Smooth muscle cell (in vitro differentiated cells): ENCODE measurements around the gene GRIN2A. TPM values are rescaled to one million over a fixed set of nuclear protein-coding genes. Genes with fewer than 3 reads are reported as not detected.

Experiments
- DNase-seq: peaks from one replicate; lab custom pipeline; 2025; ENCODE audit not compliant: unreplicated experiment; lab: John Stamatoyannopoulos, UW
- H2AFZ ChIP-seq: fragments of 200-600 bp; sonication (generic); 2 replicates; pipeline ENCODE4 v1.6.0; 2016; ENCODE audit warnings: antibody characterized with exemption, low read depth, mild to moderate bottlenecking
- H3F3A ChIP-seq: fragments of 200-600 bp; sonication (generic); 2 replicates; pipeline ENCODE4 v1.6.0; 2017; ENCODE audit warnings: antibody characterized with exemption, low read depth
- H3K27ac ChIP-seq: fragments of 200-600 bp; sonication (generic); 2 replicates; pipeline ENCODE4 v1.5.1; 2016; ENCODE audit warnings: low read depth, mild to moderate bottlenecking
- H3K27me3 ChIP-seq: fragments of 200-600 bp; sonication (generic); 2 replicates; pipeline ENCODE4 v1.6.1; 2016; ENCODE audit warnings: low read depth, mild to moderate bottlenecking
- H3K36me3 ChIP-seq: fragments of 200-600 bp; sonication (generic); 2 replicates; pipeline ENCODE4 v1.5.1; 2016; ENCODE audit warnings: low read depth
- H3K4me1 ChIP-seq: fragments of 200-600 bp; sonication (generic); 2 replicates; pipeline ENCODE4 v1.5.1; 2016; ENCODE audit warnings: low read depth
- H3K4me2 ChIP-seq: fragments of 200-600 bp; sonication (generic); 2 replicates; pipeline ENCODE4 v1.6.0; 2016; ENCODE audit warnings: mild to moderate bottlenecking
- H3K4me3 ChIP-seq: fragments of 200-600 bp; sonication (generic); 2 replicates; pipeline ENCODE4 v1.5.1; 2016; ENCODE audit warnings: mild to moderate bottlenecking
- H3K79me2 ChIP-seq: fragments of 200-600 bp; sonication (generic); 2 replicates; pipeline ENCODE4 v1.6.0; 2016; ENCODE audit warnings: low read depth, mild to moderate bottlenecking
- H3K9ac ChIP-seq: fragments of 200-600 bp; sonication (generic); 2 replicates; pipeline ENCODE4 v1.6.0; 2016; ENCODE audit warnings: low read depth
- H3K9me3 ChIP-seq: fragments of 200-600 bp; sonication (generic); replicated peaks from 2 replicates; pipeline ENCODE4 v1.5.1; 2016; ENCODE audit warnings: low read depth
- H4K20me1 ChIP-seq: fragments of 200-600 bp; sonication (generic); 2 replicates; pipeline ENCODE4 v1.6.0; 2016; ENCODE audit warnings: low read depth
- WGBS: methylation state at CpG from one replicate; pipeline ENCODE4 v1.1.7; 2016; ENCODE audit warnings: low lambda C conversion rate; 5-methylcytosine and 5-hydroxymethylcytosine counted together
- polyA plus RNA-seq: library from polyadenylated mRNA; unstranded; fragments of >200 nt; fragmentation: Nextera tagmentation; extraction: Ambion mirVana; gene quantifications from 2 replicates; pipeline ENCODE4 v1.2.1, GENCODE V29; 2016
- total RNA-seq: library from RNA; depleted of rRNA; stranded (reverse); fragments of >200 nt; gene quantifications from 2 replicates; pipeline ENCODE4 v1.2.3, GENCODE V29; 2014
- TF ChIP-seq, protein P1 (sequence below): fragments of 200-600 bp; sonication (generic); IDR thresholded peaks from 2 replicates; pipeline ENCODE4 v1.5.1; 2017; ENCODE audit warnings: borderline replicate concordance, mild to moderate bottlenecking, antibody characterized with exemption; ENCODE audit not compliant: insufficient read depth, poor library complexity, severe bottlenecking

Gene GRIN2A
- total RNA-seq (0.13 and 0.36 TPM in 2 replicates), polyA plus RNA-seq (0.02 and 0.04 TPM in 2 replicates)

DNA sequence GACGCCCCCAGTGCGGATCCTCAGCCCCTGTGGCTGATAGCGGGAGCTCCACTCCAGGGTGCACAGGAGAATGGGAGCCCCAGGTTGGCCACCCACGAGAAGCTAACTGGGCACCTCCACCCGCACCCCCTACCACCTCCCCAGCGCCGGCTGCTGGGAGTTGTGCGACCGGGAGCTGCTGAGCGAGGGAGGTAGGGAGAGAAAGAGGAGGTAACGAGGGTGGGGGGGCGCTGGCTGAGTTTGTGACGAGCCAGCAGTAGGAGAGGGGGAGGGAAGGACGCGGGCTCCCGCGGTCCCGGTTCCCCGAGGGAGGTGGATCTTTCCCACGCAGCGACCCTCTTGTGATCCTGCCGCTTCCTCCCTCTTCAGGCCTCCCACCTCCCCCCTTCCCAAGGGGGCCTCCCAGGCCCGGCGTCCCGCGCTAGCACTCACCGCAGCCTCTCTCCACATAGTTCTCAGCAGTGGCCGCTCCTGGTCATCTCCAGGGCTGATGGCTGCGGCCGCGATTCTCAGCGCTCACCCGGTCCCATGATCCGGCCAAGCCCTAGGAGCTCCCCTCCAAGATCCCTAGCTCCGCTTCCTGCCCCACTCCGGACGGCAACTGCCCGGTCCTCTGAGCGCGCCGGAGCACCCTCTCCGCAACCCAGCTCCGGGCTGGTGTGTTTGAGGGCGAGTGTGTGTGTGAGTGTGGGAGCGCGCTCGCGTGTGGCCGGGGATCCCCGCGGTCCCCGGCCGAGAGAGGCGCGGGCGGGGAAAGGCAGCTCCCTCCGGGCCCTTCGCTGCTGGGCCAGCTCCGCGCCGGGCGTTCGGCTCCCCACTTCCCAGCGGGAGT lies at the start of gene GRIN2A:
Gene GRIN2A (minus strand): TSS at position 207 of the 832 bp plus-strand sequence. CDS start 2,017 bp downstream, outside the sequence.
- no peak for DNase-seq
- TF ChIP-seq, protein P1, sequence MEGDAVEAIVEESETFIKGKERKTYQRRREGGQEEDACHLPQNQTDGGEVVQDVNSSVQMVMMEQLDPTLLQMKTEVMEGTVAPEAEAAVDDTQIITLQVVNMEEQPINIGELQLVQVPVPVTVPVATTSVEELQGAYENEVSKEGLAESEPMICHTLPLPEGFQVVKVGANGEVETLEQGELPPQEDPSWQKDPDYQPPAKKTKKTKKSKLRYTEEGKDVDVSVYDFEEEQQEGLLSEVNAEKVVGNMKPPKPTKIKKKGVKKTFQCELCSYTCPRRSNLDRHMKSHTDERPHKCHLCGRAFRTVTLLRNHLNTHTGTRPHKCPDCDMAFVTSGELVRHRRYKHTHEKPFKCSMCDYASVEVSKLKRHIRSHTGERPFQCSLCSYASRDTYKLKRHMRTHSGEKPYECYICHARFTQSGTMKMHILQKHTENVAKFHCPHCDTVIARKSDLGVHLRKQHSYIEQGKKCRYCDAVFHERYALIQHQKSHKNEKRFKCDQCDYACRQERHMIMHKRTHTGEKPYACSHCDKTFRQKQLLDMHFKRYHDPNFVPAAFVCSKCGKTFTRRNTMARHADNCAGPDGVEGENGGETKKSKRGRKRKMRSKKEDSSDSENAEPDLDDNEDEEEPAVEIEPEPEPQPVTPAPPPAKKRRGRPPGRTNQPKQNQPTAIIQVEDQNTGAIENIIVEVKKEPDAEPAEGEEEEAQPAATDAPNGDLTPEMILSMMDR: no peak
- Histone ChIP-seq H4K20me1 (no peaks in the 10 kb centered on the region), H2AFZ (peak within 1 kb of the TSS; percentile 34), H3K4me2 (peak within 1 kb of the TSS; percentile 87), H3K79me2 (no peaks in the 10 kb centered on the region), H3K9me3 (no peaks in the 10 kb centered on the region), H3K27ac (no peak within 1 kb of the TSS), H3K4me1 (peaks cover 14% of the 10 kb centered on the region), H3K9ac (no peak within 1 kb of the TSS), H3K36me3 (no peaks in the 10 kb centered on the region), H3K4me3 (peak within 1 kb of the TSS; percentile 45), H3K27me3 (peaks cover 77% of the 10 kb centered on the region), H3F3A (no peaks in the 10 kb centered on the region)
- WGBS: 1% methylated on average over 52 of the region's 64 CpGs

DNA sequence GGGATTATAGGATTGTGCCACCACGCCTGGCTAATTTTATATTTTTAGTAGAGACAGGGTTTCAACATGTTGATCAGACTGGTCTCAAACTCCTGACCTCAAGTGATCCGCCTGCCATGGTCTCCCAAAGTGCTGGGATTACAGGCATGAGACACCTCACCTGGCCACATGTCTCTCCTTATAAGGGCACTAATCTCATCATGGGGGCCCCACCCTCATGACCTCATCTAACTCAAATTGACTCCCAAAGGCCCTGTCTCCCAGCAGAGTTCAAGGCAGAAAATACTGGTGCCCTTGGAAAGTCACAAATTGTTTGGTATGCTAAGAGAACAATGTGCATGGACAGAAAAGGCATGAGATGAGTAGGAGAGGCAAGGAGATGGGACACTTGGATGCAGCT lies 49.3 kb upstream of the GRIN2A start:
- H3K4me2 ChIP-seq: no peak overlapping the region
- H3K4me3 ChIP-seq: no peak overlapping the region
- no peak overlapping the region for H2AFZ ChIP-seq
- H3F3A ChIP-seq: no peaks in the 10 kb centered on the region
- H3K79me2 ChIP-seq: no peaks in the 10 kb centered on the region
- TF ChIP-seq, protein P1: no peak
- no peaks in the 10 kb centered on the region for H3K36me3 ChIP-seq
- H3K27ac ChIP-seq: no peak overlapping the region
- no peaks in the 10 kb centered on the region for H3K4me1 ChIP-seq
- no peak overlapping the region for H3K9ac ChIP-seq
- no peaks in the 10 kb centered on the region for H3K9me3 ChIP-seq
- H4K20me1 ChIP-seq: no peaks in the 10 kb centered on the region
- peaks cover 11% of the 10 kb centered on the region for H3K27me3 ChIP-seq
- 100% methylated on average over 2 of the region's 2 CpGs for WGBS
- DNase-seq: no peak

DNA sequence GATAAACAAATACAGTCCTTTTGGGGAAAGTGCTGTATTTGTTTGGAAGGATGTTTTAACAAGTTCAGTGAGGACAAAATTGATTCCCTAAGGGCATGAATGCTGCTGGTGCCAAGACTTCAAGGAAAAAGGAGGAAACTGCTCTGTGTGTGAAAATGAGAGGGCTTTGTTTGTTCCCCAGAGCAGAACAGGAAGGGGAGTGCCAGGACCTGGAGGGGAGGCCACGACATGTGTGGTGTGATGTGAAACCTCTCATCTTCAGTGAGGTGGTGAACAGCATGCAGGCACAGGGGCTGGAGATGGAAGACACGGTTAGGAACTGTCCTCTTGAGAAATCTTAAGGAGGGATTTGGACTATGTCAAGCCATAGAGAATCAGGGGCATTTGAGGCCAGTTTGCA lies 46.6 kb upstream of the GRIN2A start:
- TF ChIP-seq, protein P1: no peak
- H4K20me1 ChIP-seq: no peaks in the 10 kb centered on the region
- no peaks in the 10 kb centered on the region for H3K4me1 ChIP-seq
- H3K79me2 ChIP-seq: no peaks in the 10 kb centered on the region
- no peaks in the 10 kb centered on the region for H3F3A ChIP-seq
- no peak for DNase-seq
- H3K4me3 ChIP-seq: no peak overlapping the region
- WGBS: 29% methylated on average over 2 of the region's 2 CpGs
- H3K4me2 ChIP-seq: no peak overlapping the region
- H3K36me3 ChIP-seq: no peaks in the 10 kb centered on the region
- H3K27ac ChIP-seq: no peak overlapping the region
- H2AFZ ChIP-seq: no peak overlapping the region
- peaks cover 15% of the 10 kb centered on the region for H3K27me3 ChIP-seq
- H3K9ac ChIP-seq: no peak overlapping the region
- H3K9me3 ChIP-seq: no peaks in the 10 kb centered on the region

DNA sequence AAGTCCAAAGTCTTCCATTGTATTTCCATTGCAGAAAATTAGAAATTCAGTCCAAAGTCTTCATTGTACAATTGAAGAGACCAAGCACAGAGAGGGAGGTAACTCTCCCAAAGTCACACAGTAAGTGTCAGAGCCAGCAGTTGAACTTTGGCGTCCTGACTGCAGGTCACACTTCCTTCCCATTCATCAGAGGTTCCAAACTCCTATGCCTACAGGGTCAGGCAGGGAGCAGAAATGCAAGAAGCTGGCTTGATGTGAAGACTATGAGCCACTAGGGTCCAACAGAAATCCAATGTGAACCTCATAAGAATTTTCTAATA lies 44.7 kb upstream of the GRIN2A start:
- Histone ChIP-seq H3K4me3 (no peak overlapping the region), H3K27me3 (peaks cover 15% of the 10 kb centered on the region), H3F3A (no peaks in the 10 kb centered on the region), H3K79me2 (no peaks in the 10 kb centered on the region), H3K9me3 (no peaks in the 10 kb centered on the region), H3K36me3 (no peaks in the 10 kb centered on the region), H2AFZ (no peak overlapping the region), H3K27ac (no peak overlapping the region), H3K4me2 (no peak overlapping the region), H3K9ac (no peak overlapping the region), H3K4me1 (no peaks in the 10 kb centered on the region), H4K20me1 (no peaks in the 10 kb centered on the region)
- DNase-seq: no peak
- WGBS: 88% methylated on average over 1 of the region's 1 CpG
- TF ChIP-seq, protein P1: no peak
